ENCODE measurements around the gene BBOX1. TPM values are rescaled to one million over a fixed set of nuclear protein-coding genes. Genes with fewer than 3 reads are reported as not detected.

BBOX1 gene
- polyA plus RNA-seq, 1 experiment: not detected

GRCh38 chr11:27148506-27148905 lies 107.9 kb downstream of the BBOX1 start:
- ChIA-PET CTCF (interaction anchor here (0.8 kb wide), 1 partner anchor 10 kb away, joined by 3 read pairs; no protein-coding TSS in a partner anchor), POLR2A (no interaction called here)
- peaks cover 2% of the 10 kb centered on the region; the same call in 1 of the 2 replicates for H3K27me3 ChIP-seq (ENCODE audit: control insufficient read depth, insufficient read depth, low read length)
- no peak overlapping the region for H3K4me3 ChIP-seq (ENCODE audit: low read depth, low read length)
- DNase-seq (ENCODE audit: low read depth): no peak
- TF ChIP-seq CTCF (IDR thresholded peaks at IDR 0.05; ENCODE audit: insufficient read depth, low read depth, low read length): no peak
- H3K36me3 ChIP-seq (ENCODE audit: control insufficient read depth, insufficient read depth, low read length): no peaks in the 10 kb centered on the region

- no peak overlapping the region for H3K4me3 ChIP-seq (ENCODE audit: low read depth, low read length)
- no peak for TF ChIP-seq CTCF (IDR thresholded peaks at IDR 0.05; ENCODE audit: insufficient read depth, low read depth, low read length)
- peaks cover 2% of the 10 kb centered on the region; the same call in 1 of the 2 replicates for H3K27me3 ChIP-seq (ENCODE audit: control insufficient read depth, insufficient read depth, low read length)
- ChIA-PET POLR2A (no interaction called here), CTCF (interaction anchor here (0.8 kb wide), 1 partner anchor 9 kb away, joined by 3 read pairs; no protein-coding TSS in a partner anchor)
- H3K36me3 ChIP-seq (ENCODE audit: control insufficient read depth, insufficient read depth, low read length): no peaks in the 10 kb centered on the region
- no peak for DNase-seq (ENCODE audit: low read depth)
These were observed 109.5 kb downstream of the BBOX1 start for GRCh38 chr11:27150098-27150497.

GRCh38 chr11:27153136-27153535 lies 112.5 kb downstream of the BBOX1 start:
- Histone ChIP-seq H3K27me3 (ENCODE audit: control insufficient read depth, insufficient read depth, low read length) (peaks cover 2% of the 10 kb centered on the region; the same call in 1 of the 2 replicates), H3K4me3 (ENCODE audit: low read depth, low read length) (no peak overlapping the region), H3K36me3 (ENCODE audit: control insufficient read depth, insufficient read depth, low read length) (no peaks in the 10 kb centered on the region)
- ChIA-PET POLR2A (no interaction called here), CTCF (interaction anchor here (0.8 to 1.7 kb wide), 2 partner anchors 400 to 856 kb away, joined by 4 to 7 read pairs; no protein-coding TSS in a partner anchor)
- DNase-seq (ENCODE audit: low read depth): no peak
- TF ChIP-seq CTCF (IDR thresholded peaks at IDR 0.05; ENCODE audit: insufficient read depth, low read depth, low read length): no peak

- POLR2A ChIA-PET: no interaction called here
- TF ChIP-seq CTCF (IDR thresholded peaks at IDR 0.05; ENCODE audit: insufficient read depth, low read depth, low read length): peak; percentile 84
These were observed 118.1 kb downstream of the BBOX1 start for GRCh38 chr11:27158456-27159334.

GRCh38 chr11:27159335-27159679 lies 118.7 kb downstream of the BBOX1 start:
- no peaks in the 10 kb centered on the region for H3K27me3 ChIP-seq (ENCODE audit: control insufficient read depth, insufficient read depth, low read length)
- H3K4me3 ChIP-seq (ENCODE audit: low read depth, low read length): no peak overlapping the region
- ChIA-PET CTCF (interaction anchor here (0.6 to 3.6 kb wide), 30 partner anchors 9 to 875 kb away, joined by 3 to 24 read pairs (median 4); no protein-coding TSS in a partner anchor), POLR2A (no interaction called here)
- TF ChIP-seq CTCF (IDR thresholded peaks at IDR 0.05; ENCODE audit: insufficient read depth, low read depth, low read length): no peak
- no peaks in the 10 kb centered on the region for H3K36me3 ChIP-seq (ENCODE audit: control insufficient read depth, insufficient read depth, low read length)
- DNase-seq (ENCODE audit: low read depth): no peak

More at GRCh38 chr11:27158456-27159334, 118.1 kb downstream of the BBOX1 start:
- Histone ChIP-seq H3K4me3 (ENCODE audit: low read depth, low read length) (no peak overlapping the region), H3K27me3 (ENCODE audit: control insufficient read depth, insufficient read depth, low read length) (no peaks in the 10 kb centered on the region), H3K36me3 (ENCODE audit: control insufficient read depth, insufficient read depth, low read length) (no peaks in the 10 kb centered on the region)
- peak; percentile 26 for DNase-seq (ENCODE audit: low read depth)
- CTCF ChIA-PET: interaction anchor here (0.6 to 3.6 kb wide), 43 partner anchors 8 to 874 kb away, joined by 3 to 24 read pairs (median 4); no protein-coding TSS in a partner anchor
